GM19240 (cell line): ENCODE measurements around the gene METTL23.

Experiments used
- DNase-seq: peaks from one replicate; pipeline ENCODE4 v3.0.0; 2011; ENCODE audit warnings: low spot score; ENCODE audit not compliant: insufficient read length

METTL23 gene

GRCh38 chr17:76757256-76757655, 30.6 kb downstream of the METTL23 start:
- DNase-seq: no peak

DNA sequence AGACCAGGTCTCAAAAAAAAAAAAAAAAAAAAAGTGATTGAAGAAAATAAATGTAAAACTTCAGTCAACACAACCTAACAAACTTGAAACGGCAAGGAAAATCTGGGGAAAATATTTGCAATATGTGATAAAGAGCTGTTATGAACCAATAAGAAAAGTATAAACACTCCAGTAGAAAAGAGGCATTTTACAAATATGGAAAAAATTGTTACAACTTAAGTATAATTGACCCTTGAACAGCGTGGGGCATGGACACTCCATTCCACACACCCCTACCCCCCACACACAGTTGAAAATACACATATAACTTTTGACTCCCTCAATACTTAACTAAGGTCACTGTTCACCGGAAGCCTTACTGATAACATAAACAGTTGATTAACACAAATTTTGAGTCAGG, 31.9 kb downstream of the METTL23 start:
- no peak for DNase-seq

GRCh38 chr17:76772842-76773525, 46.3 kb downstream of the METTL23 start:
- no peak for DNase-seq

DNA sequence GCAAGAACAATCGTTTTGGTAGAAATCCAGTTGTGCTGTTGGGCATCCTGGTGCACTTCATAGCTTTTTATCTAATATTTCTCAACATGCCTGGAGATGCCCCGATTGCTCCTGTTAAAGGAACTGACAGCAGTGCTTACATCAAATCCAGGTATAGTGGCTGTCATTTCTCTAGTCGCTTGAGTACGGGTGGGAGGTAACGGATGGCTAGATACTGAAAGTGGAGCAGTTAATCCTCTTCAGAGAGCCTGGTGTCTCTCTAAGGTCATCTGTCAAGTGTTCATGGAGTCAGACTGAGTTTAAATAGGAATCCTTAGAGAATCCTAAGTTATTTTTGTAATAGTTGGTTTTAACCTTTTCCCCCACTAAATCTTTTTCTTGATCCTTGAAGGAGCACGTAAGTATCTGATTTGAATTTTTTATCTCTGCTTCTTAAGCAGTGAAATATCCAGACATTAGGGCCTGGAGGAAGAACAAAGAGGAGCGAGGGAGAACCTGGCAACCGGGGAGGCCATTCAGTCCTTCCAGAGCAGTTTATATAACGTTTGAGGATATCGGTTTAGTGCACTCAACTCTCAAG, 48.5 kb downstream of the METTL23 start:
- no peak for DNase-seq

- no peak for DNase-seq
These were observed 54.7 kb downstream of the METTL23 start for GRCh38 chr17:76781056-76781982.

GRCh38 chr17:76783146-76783545, 56.5 kb downstream of the METTL23 start:
- no peak for DNase-seq
